HL-60 (cell line): ENCODE measurements around the gene CSF1.

Experiments
- DNase-seq, 2 experiments: peaks; one replicate each; pipeline ENCODE4 v3.0.0-alpha.2; 2010 to 2020; ENCODE audit warnings: low read depth in 1 of 2, low spot score in 1 of 2
- H3K27ac ChIP-seq: fragments of 250-450 bp; sonication (Bioruptor Pico); replicated peaks from 2 replicates; pipeline ENCODE4 v1.5.1; 2020; ENCODE audit warnings: mild to moderate bottlenecking, moderate library complexity
- H3K27me3 ChIP-seq: fragments of 250-450 bp; sonication (Bioruptor Pico); 2 replicates; pipeline ENCODE4 v1.5.1; 2021; ENCODE audit warnings: mild to moderate bottlenecking, moderate library complexity; ENCODE audit not compliant: insufficient read depth, poor library complexity, severe bottlenecking
- H3K4me3 ChIP-seq: replicated peaks from 2 replicates; pipeline ENCODE4 v1.5.1; 2011; ENCODE audit warnings: mild to moderate bottlenecking, control low read depth, low read length; ENCODE audit not compliant: insufficient read depth
- GABPA ChIP-seq: IDR thresholded peaks from 2 replicates; pipeline ENCODE4 v1.6.1; 2012; ENCODE audit warnings: low read depth
- POLR2AphosphoS5 ChIP-seq: IDR thresholded peaks from 2 replicates; pipeline ENCODE4 v1.6.1; 2012; ENCODE audit warnings: low read depth
- SPI1 ChIP-seq: IDR thresholded peaks from 2 replicates; pipeline ENCODE4 v1.6.1; 2012; ENCODE audit warnings: low read depth, mild to moderate bottlenecking, borderline replicate concordance
- TF ChIP-seq, protein P1 (sequence below): IDR thresholded peaks from 2 replicates; pipeline ENCODE4 v1.6.1; 2012; ENCODE audit warnings: low read depth; ENCODE audit not compliant: insufficient replicate concordance
- TF ChIP-seq, protein P2 (sequence below): IDR thresholded peaks from one replicate; pipeline ENCODE4 v1.5.1; 2011; ENCODE audit warnings: low read length, control low read depth, inconsistent platforms; ENCODE audit not compliant: insufficient read depth

CSF1 gene

DNA sequence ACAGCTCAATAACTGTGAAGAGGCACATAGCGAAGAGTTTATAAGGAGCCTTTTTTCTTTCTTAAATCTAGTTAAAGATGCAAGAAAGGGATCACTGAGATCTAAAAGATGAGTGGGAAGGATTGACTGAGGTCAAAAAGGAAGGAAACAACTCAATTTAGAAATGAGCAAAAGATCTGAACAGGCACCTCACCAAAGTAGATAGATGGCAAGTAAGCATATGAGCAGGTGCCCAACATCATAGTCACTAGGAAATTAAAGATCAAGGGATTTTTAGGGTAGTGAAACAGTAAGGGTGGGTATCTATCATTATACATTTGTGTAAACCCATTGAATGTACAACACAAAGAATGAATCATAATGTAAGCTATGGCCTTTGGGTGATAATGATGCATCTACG is 44.6 kb upstream of the CSF1 start:
- no peak overlapping the region for H3K4me3 ChIP-seq
- H3K27me3 ChIP-seq: no peaks in the 10 kb centered on the region
- H3K27ac ChIP-seq: no peak overlapping the region
- no peak for DNase-seq
- TF ChIP-seq POLR2AphosphoS5: no peak
- TF ChIP-seq, protein P1, sequence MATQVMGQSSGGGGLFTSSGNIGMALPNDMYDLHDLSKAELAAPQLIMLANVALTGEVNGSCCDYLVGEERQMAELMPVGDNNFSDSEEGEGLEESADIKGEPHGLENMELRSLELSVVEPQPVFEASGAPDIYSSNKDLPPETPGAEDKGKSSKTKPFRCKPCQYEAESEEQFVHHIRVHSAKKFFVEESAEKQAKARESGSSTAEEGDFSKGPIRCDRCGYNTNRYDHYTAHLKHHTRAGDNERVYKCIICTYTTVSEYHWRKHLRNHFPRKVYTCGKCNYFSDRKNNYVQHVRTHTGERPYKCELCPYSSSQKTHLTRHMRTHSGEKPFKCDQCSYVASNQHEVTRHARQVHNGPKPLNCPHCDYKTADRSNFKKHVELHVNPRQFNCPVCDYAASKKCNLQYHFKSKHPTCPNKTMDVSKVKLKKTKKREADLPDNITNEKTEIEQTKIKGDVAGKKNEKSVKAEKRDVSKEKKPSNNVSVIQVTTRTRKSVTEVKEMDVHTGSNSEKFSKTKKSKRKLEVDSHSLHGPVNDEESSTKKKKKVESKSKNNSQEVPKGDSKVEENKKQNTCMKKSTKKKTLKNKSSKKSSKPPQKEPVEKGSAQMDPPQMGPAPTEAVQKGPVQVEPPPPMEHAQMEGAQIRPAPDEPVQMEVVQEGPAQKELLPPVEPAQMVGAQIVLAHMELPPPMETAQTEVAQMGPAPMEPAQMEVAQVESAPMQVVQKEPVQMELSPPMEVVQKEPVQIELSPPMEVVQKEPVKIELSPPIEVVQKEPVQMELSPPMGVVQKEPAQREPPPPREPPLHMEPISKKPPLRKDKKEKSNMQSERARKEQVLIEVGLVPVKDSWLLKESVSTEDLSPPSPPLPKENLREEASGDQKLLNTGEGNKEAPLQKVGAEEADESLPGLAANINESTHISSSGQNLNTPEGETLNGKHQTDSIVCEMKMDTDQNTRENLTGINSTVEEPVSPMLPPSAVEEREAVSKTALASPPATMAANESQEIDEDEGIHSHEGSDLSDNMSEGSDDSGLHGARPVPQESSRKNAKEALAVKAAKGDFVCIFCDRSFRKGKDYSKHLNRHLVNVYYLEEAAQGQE: no peak
- TF ChIP-seq SPI1: no peak
- TF ChIP-seq GABPA: no peak
- TF ChIP-seq, protein P2, sequence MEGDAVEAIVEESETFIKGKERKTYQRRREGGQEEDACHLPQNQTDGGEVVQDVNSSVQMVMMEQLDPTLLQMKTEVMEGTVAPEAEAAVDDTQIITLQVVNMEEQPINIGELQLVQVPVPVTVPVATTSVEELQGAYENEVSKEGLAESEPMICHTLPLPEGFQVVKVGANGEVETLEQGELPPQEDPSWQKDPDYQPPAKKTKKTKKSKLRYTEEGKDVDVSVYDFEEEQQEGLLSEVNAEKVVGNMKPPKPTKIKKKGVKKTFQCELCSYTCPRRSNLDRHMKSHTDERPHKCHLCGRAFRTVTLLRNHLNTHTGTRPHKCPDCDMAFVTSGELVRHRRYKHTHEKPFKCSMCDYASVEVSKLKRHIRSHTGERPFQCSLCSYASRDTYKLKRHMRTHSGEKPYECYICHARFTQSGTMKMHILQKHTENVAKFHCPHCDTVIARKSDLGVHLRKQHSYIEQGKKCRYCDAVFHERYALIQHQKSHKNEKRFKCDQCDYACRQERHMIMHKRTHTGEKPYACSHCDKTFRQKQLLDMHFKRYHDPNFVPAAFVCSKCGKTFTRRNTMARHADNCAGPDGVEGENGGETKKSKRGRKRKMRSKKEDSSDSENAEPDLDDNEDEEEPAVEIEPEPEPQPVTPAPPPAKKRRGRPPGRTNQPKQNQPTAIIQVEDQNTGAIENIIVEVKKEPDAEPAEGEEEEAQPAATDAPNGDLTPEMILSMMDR: no peak

DNA sequence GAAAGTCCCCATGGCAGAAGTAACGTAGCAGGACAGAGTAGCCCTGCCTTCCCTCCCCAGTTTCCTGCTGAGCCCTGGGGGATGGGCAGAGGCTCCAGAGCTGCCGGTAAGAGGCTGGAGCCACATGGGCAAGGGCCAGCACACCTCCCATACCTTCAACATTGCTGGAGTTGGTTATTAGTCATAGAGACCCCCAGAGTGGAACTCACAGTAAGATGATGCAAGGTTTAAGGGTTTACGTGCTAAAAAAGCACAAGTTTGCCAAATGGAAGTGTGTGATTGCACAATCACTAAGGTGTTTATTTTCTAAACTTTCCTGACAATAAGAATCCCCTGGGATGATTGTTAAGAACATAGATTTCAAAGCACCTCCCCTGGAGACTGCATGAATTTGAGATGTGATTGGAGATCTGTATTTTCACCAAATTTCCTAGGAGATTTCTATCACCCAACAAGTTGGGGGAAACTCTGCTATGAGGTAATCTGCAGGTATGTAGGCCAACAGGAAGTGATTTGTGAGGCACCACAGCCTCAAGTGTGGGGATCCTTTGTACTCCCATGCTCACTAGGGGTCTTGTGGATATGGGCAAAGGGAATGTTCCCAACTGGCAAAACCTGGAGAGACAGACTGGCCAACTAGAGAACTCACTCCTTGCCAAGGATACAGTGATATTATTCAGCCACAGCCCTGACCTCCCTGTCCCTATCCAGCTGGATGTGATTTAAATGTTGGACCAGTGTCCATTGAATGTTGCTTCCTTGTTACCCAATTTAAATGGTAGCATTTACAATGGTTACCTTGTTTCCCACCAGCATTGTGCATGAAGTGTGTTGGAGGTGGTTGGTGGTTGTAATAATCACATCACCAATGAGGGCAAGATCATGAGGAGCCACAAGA is 37.1 kb upstream of the CSF1 start:
- no peak for DNase-seq
- Histone ChIP-seq H3K27ac (no peak overlapping the region), H3K27me3 (no peaks in the 10 kb centered on the region), H3K4me3 (no peak overlapping the region)
- no peak for TF ChIP-seq SPI1
- TF ChIP-seq, protein P2: no peak
- no peak for TF ChIP-seq GABPA
- no peak for TF ChIP-seq POLR2AphosphoS5
- TF ChIP-seq, protein P1: no peak

DNA sequence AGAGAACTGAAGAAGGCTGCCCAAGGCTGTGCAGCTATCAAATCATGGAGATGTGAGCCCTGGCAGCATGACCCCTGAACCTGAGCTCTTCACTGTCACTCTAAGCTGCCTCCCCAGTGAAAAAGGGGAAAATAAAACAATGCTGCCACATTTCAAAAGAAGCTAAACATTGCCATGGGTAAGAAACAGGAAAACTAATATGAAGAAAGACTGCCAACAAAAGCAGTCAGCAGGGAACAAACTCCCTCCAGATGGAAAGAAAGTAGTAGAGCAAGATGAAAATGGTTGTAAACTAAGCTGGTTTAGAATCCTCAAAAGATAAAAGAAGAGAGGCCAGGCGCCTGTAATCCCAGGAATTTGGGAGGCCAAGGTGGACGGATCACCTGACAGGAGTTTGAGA is 36.2 kb upstream of the CSF1 start:
- TF ChIP-seq, protein P2: no peak
- TF ChIP-seq SPI1 (no peak), GABPA (no peak), POLR2AphosphoS5 (no peak)
- TF ChIP-seq, protein P1: no peak
- Histone ChIP-seq H3K27ac (no peak overlapping the region), H3K4me3 (no peak overlapping the region), H3K27me3 (no peaks in the 10 kb centered on the region)
- no peak for DNase-seq
